CD14-positive monocyte (primary cell): Measurements from ENCODE around the gene SALL1. TPM values are rescaled to one million over a fixed set of nuclear protein-coding genes. Genes with fewer than 3 reads are reported as not detected.

Experiments
- DNase-seq, 3 donors: peaks; one replicate each; pipeline ENCODE4 v3.0.0-alpha.2; 2011 to 2022
- H2AFZ ChIP-seq: 2 replicates; pipeline ENCODE4 v1.6.0; 2012; ENCODE audit warnings: mild to moderate bottlenecking, low read depth, low read length, inconsistent platforms; ENCODE audit not compliant: insufficient read depth, poor library complexity, severe bottlenecking
- H3K27ac ChIP-seq, 2 donors: 1 replicate in 1 of 2; 2 replicates in 1 of 2; pipeline ENCODE4 v1.5.1; 2012 to 2013; ENCODE audit warnings: low read length in 2 of 2, control low read depth in 1 of 2, inconsistent platforms in 1 of 2, low read depth in 1 of 2, mild to moderate bottlenecking in 1 of 2
- H3K27me3 ChIP-seq, 2 donors: one replicate each; pipeline versions ENCODE4 v1.6.0 to v1.6.1; 2011 to 2013; ENCODE audit warnings: low read length in 2 of 2; ENCODE audit not compliant: control insufficient read depth in 2 of 2, insufficient read depth in 2 of 2
- H3K36me3 ChIP-seq, 2 donors: replicated peaks in 1 of 2; 1 replicate in 1 of 2; 2 replicates in 1 of 2; pipeline versions ENCODE4 v1.5.1 to v1.6.1; 2012 to 2013; ENCODE audit warnings: low read length in 2 of 2, control low read depth in 1 of 2, inconsistent platforms in 1 of 2, mild to moderate bottlenecking in 1 of 2; ENCODE audit not compliant: insufficient read depth in 2 of 2, control insufficient read depth in 1 of 2
- H3K4me1 ChIP-seq, 2 donors: 1 replicate in 1 of 2; 2 replicates in 1 of 2; pipeline versions ENCODE4 v1.5.1 to v1.6.1; 2012 to 2013; ENCODE audit warnings: low read length in 2 of 2, control low read depth in 1 of 2, inconsistent platforms in 1 of 2, mild to moderate bottlenecking in 1 of 2, moderate library complexity in 1 of 2; ENCODE audit not compliant: insufficient read depth in 2 of 2, control insufficient read depth in 1 of 2
- H3K4me2 ChIP-seq: replicated peaks from 2 replicates; pipeline ENCODE3; 2012; ENCODE audit warnings: low read length, moderate library complexity, mild to moderate bottlenecking; ENCODE audit not compliant: poor library complexity, severe bottlenecking; ENCODE audit errors: extremely low read depth
- H3K4me3 ChIP-seq, 3 experiments: fragments of 200-600 bp in 1 of 3; sonication (generic) in 1 of 3; replicated peaks in 1 of 3; 1 replicate in 2 of 3; 2 replicates in 1 of 3; pipeline ENCODE4 v1.5.1; 2011 to 2013; ENCODE audit warnings: low read length in 3 of 3, mild to moderate bottlenecking in 3 of 3, control low read depth in 2 of 3, low read depth in 2 of 3, inconsistent platforms in 1 of 3, moderate library complexity in 1 of 3
- H3K79me2 ChIP-seq: 2 replicates; pipeline ENCODE4 v1.6.0; 2012; ENCODE audit warnings: mild to moderate bottlenecking, control low read depth, inconsistent platforms, low read length, moderate library complexity; ENCODE audit not compliant: insufficient read depth
- H3K9ac ChIP-seq: 2 replicates; pipeline ENCODE4 v1.6.0; 2017; ENCODE audit warnings: low read length, mild to moderate bottlenecking; ENCODE audit not compliant: insufficient read depth, poor library complexity, severe bottlenecking
- H3K9me3 ChIP-seq, 2 donors: replicated peaks in 1 of 2; 1 replicate in 1 of 2; 2 replicates in 1 of 2; pipeline versions ENCODE4 v1.5.1 to v1.6.1; 2012 to 2013; ENCODE audit warnings: low read length in 2 of 2, control low read depth in 1 of 2; ENCODE audit not compliant: control insufficient read depth in 1 of 2, insufficient read depth in 1 of 2
- H4K20me1 ChIP-seq: 2 replicates; pipeline ENCODE4 v1.6.0; 2012; ENCODE audit warnings: mild to moderate bottlenecking, low read length, control low read depth, moderate library complexity; ENCODE audit not compliant: insufficient read depth
- H3K27ac Mint-ChIP-seq, 7 donors: one replicate each; pipeline ENCODE4 v1.8.0; 2020; ENCODE audit warnings: mild to moderate bottlenecking in 7 of 7, mixed read lengths in 7 of 7, moderate library complexity in 6 of 7, inconsistent platforms in 2 of 7
- H3K27me3 Mint-ChIP-seq, 3 donors: one replicate each; pipeline ENCODE4 v1.8.0; 2021 to 2022; ENCODE audit warnings: low read depth in 3 of 3, mild to moderate bottlenecking in 3 of 3, mixed read lengths in 3 of 3, moderate library complexity in 3 of 3, inconsistent platforms in 1 of 3
- H3K36me3 Mint-ChIP-seq, 2 donors: one replicate each; pipeline ENCODE4 v1.8.0; 2020; ENCODE audit warnings: mixed read lengths in 2 of 2, inconsistent platforms in 1 of 2, mild to moderate bottlenecking in 1 of 2
- H3K4me1 Mint-ChIP-seq: one replicate; pipeline ENCODE4 v1.8.0; 2020; ENCODE audit warnings: mild to moderate bottlenecking, mixed read lengths
- H3K4me3 Mint-ChIP-seq, 2 donors: one replicate each; pipeline ENCODE4 v1.8.0; 2020; ENCODE audit warnings: mild to moderate bottlenecking in 2 of 2, mixed read lengths in 2 of 2, moderate library complexity in 1 of 2
- H3K9me3 Mint-ChIP-seq, 7 donors: one replicate each; pipeline ENCODE4 v1.8.0; 2020 to 2022; ENCODE audit warnings: mixed read lengths in 7 of 7, mild to moderate bottlenecking in 6 of 7, moderate library complexity in 6 of 7, inconsistent platforms in 2 of 7
- WGBS: methylation state at CpG from one replicate; pipeline ENCODE4 v1.1.5; 2013; ENCODE audit warnings: missing lambda C conversion rate; ENCODE audit not compliant: insufficient coverage; 5-methylcytosine and 5-hydroxymethylcytosine counted together
- intact Hi-C, 2 donors: fragments of 100-400 bp; cut with micrococcal nuclease; formaldehyde crosslinking; loops; one replicate each; pipeline versions ENCODE4 v1.15.0 to v1.15.1; 2023
- polyA plus RNA-seq, 3 donors: library from polyadenylated mRNA; depleted of rRNA in 1 of 3; unstranded in 2 of 3; stranded (reverse) in 1 of 3; fragments of 300-500 nt in 2 of 3; fragments of >200 nt in 1 of 3; fragmentation: Illumina TruSeq in 2 of 3; gene quantifications; 1 replicate in 2 of 3; 2 replicates in 1 of 3; pipeline ENCODE4 v1.2.3, GENCODE V29; 2012 to 2021
- TF ChIP-seq, protein P1 (sequence below): fragments of 200-600 bp; IDR thresholded peaks from one replicate; pipeline ENCODE4 v1.8.0; 2022; ENCODE audit warnings: antibody characterized with exemption, mild to moderate bottlenecking

Gene SALL1
- polyA plus RNA-seq, 3 donors: not detected

DNA sequence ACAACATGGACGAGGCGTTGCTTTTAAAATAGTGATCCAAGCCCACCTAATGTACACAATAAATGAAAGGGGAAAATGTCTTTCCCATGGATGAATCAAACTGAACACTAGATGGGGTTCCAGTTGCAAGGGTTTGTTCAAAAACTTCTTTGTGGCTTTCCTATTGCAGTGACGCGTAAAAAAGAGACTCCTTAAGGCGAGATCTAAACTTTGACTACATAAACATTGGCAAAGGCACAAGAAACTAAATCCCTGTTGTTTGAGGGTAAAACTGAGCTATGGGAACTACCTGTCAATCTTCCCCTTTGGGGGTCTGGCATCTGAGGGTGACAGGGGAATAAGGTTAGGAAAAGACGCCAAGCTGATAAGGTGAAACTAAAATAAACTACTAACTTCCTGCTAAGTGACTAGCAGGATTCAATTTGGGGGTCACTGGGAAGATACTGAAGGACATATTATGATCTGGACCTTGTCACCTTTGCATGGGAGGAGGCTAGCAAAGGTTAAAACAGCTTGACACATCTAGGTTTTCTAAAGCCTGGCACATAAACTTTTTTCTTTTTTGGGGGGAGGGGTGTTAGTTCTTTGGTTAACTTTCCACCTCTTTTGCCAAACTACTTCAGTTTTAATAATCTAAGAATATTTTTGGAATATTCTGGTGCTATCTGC, 4.7 kb downstream of the SALL1 start:
- peak overlapping the region in 1 of 2 donors; percentile 40 for H3K4me3 Mint-ChIP-seq
- H3K4me1 Mint-ChIP-seq: peaks cover 5% of the 10 kb centered on the region
- H3K36me3 ChIP-seq: no peaks in the 10 kb centered on the region
- peaks cover 0 to 13% (median 3%) of the 10 kb centered on the region in 7 donors for H3K9me3 Mint-ChIP-seq
- H4K20me1 ChIP-seq: no peaks in the 10 kb centered on the region
- no peak overlapping the region for H3K27ac Mint-ChIP-seq
- peaks cover 54 to 75% of the 10 kb centered on the region in 2 donors for H3K27me3 ChIP-seq
- H3K27me3 Mint-ChIP-seq: peaks cover 59 to 77% (median 60%) of the 10 kb centered on the region in 3 donors
- intact Hi-C loops: no loop called here
- H3K79me2 ChIP-seq: no peaks in the 10 kb centered on the region
- no peak for DNase-seq
- no peak overlapping the region for H2AFZ ChIP-seq
- peaks cover 0 to 1% of the 10 kb centered on the region in 2 donors for H3K36me3 Mint-ChIP-seq
- TF ChIP-seq, protein P1, sequence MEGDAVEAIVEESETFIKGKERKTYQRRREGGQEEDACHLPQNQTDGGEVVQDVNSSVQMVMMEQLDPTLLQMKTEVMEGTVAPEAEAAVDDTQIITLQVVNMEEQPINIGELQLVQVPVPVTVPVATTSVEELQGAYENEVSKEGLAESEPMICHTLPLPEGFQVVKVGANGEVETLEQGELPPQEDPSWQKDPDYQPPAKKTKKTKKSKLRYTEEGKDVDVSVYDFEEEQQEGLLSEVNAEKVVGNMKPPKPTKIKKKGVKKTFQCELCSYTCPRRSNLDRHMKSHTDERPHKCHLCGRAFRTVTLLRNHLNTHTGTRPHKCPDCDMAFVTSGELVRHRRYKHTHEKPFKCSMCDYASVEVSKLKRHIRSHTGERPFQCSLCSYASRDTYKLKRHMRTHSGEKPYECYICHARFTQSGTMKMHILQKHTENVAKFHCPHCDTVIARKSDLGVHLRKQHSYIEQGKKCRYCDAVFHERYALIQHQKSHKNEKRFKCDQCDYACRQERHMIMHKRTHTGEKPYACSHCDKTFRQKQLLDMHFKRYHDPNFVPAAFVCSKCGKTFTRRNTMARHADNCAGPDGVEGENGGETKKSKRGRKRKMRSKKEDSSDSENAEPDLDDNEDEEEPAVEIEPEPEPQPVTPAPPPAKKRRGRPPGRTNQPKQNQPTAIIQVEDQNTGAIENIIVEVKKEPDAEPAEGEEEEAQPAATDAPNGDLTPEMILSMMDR: no peak
- no CpG with 5 or more reads among the region's 6 CpGs for WGBS
- no peak overlapping the region for H3K4me3 ChIP-seq
- peaks cover 0 to 18% of the 10 kb centered on the region in 2 donors for H3K9me3 ChIP-seq
- H3K4me2 ChIP-seq: no peak overlapping the region
- no peak overlapping the region for H3K9ac ChIP-seq
- H3K4me1 ChIP-seq: no peaks in the 10 kb centered on the region
- no peak overlapping the region for H3K27ac ChIP-seq

DNA sequence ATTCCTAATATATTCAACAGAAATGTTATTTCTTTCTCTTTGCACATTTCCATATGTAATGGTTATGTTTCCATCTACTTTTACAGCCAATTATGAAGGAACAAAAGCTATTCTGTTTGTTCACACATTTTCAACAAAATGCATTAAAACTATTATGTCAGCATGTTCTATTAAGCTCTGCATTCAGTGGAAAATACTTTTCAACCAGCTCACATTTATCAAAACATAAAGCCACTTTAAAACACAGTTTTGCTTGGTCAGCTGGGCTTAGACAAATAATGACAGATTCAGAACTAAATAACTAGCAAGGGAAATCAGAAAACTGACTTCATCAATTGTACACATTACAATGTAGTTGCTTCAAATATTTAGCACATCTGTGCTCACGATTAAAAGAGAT, 6.9 kb downstream of the SALL1 start:
- TF ChIP-seq, protein P1: no peak

More for the DNA sequence above, 6.9 kb downstream of the SALL1 start:
- Histone ChIP-seq H3K36me3 (no peaks in the 10 kb centered on the region), H3K4me3 (no peak overlapping the region), H3K9ac (no peak overlapping the region), H2AFZ (no peak overlapping the region), H3K27ac (no peak overlapping the region), H4K20me1 (no peaks in the 10 kb centered on the region), H3K27me3 (peaks cover 41 to 54% of the 10 kb centered on the region in 2 donors), H3K4me2 (no peak overlapping the region), H3K9me3 (peaks cover 0 to under 1% of the 10 kb centered on the region in 2 donors), H3K79me2 (no peaks in the 10 kb centered on the region), H3K4me1 (no peaks in the 10 kb centered on the region)
- Mint-ChIP-seq H3K9me3 (peaks cover 0 to 7% (median 2%) of the 10 kb centered on the region in 7 donors), H3K27me3 (peaks cover 41 to 59% (median 45%) of the 10 kb centered on the region in 3 donors), H3K27ac (no peak overlapping the region), H3K36me3 (no peaks in the 10 kb centered on the region), H3K4me1 (no peaks in the 10 kb centered on the region), H3K4me3 (no peak overlapping the region)
- WGBS: no CpG with 5 or more reads among the region's 1 CpG
- no peak for DNase-seq
- intact Hi-C loops: no loop called here
